Adrenal gland (tissue), 5 donors: Measurements from ENCODE around the gene CMC2.

Source experiments
- CTCF ChIP-seq, 6 experiments: fragments of 450-650 bp in 4 of 6; fragments of 200-600 bp in 2 of 6; sonication (generic) in 1 of 6; IDR thresholded peaks; 1 replicate in 5 of 6; 2 replicates in 1 of 6; pipeline versions ENCODE4 v1.5.1 to v1.8.0; 2016 to 2021; ENCODE audit warnings: antibody characterized with exemption in 6 of 6, mild to moderate bottlenecking in 2 of 6, moderate library complexity in 1 of 6
- POLR2A ChIP-seq, 2 donors: fragments of 450-650 bp; IDR thresholded peaks; one replicate each; pipeline ENCODE4 v1.6.1; 2017; ENCODE audit warnings: antibody characterized with exemption in 2 of 2, mild to moderate bottlenecking in 2 of 2, moderate library complexity in 1 of 2
- donor health status: DM: no; HTN: no; CAD: no.

GRCh38 chr16:81018496-81018895, 11.8 kb upstream of the CMC2 start:
- TF ChIP-seq CTCF (IDR thresholded peaks at IDR 0.05) (no peak), POLR2A (IDR thresholded peaks at IDR 0.05) (no peak)
